ENCODE data around the gene BTNL9.

BTNL9 gene

DNA sequence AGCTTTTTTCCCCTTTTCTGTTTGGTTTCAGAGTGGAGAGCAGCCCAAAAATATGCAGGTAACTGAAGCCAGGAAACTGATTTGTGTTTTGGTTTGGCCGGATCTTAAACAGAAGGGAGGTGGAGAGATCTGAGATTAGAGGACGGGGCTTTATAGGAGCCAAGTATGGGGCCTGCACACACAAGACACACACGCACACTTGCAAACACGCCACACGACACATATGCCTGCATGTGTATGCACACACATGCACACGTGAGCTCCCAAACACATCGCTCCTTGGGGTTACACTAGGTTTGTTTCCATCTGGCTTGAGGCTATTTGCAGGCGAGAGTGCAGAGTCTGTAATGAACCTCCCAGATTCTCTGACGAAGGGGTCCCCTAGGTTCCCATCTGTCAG, 18.3 kb downstream of the BTNL9 start:
- Histone ChIP-seq H3K27ac (ENCODE audit: low read depth, low read length) (no peak overlapping the region), H2AFZ (ENCODE audit: low read depth, low read length, severe bottlenecking) (no peak overlapping the region), H3K4me3 (ENCODE audit: insufficient read depth, low read length, poor library complexity, severe bottlenecking) (no peak overlapping the region), H4K20me1 (ENCODE audit: low read depth, low read length) (no peaks in the 10 kb centered on the region; the same call in 1 of the 2 replicates), H3K79me2 (ENCODE audit: insufficient read depth, low read length) (peaks cover 15% of the 10 kb centered on the region; the same call in 1 of the 2 replicates), H3K36me3 (ENCODE audit: low read length) (no peaks in the 10 kb centered on the region), H3K4me2 (ENCODE audit: low read depth, low read length, poor library complexity, severe bottlenecking) (no peak overlapping the region), H3K9me2 (replicated peaks; ENCODE audit: insufficient read depth, low read length) (no peaks in the 10 kb centered on the region), H3K27me3 (ENCODE audit: low read length) (no peaks in the 10 kb centered on the region), H3K9me3 (ENCODE audit: insufficient read depth, low read length) (no peaks in the 10 kb centered on the region), H3F3A (ENCODE audit: insufficient read depth) (0 out of 2 replicates have a peak, but pooled peaks cover 5% of the 10 kb centered on the region), H3K9ac (ENCODE audit: low read length) (no peak overlapping the region)
- TF ChIP-seq EZH2phosphoT487 (conservative IDR thresholded peaks at IDR 0.05; ENCODE audit: low read length) = no peak
- TF ChIP-seq, protein P1, sequence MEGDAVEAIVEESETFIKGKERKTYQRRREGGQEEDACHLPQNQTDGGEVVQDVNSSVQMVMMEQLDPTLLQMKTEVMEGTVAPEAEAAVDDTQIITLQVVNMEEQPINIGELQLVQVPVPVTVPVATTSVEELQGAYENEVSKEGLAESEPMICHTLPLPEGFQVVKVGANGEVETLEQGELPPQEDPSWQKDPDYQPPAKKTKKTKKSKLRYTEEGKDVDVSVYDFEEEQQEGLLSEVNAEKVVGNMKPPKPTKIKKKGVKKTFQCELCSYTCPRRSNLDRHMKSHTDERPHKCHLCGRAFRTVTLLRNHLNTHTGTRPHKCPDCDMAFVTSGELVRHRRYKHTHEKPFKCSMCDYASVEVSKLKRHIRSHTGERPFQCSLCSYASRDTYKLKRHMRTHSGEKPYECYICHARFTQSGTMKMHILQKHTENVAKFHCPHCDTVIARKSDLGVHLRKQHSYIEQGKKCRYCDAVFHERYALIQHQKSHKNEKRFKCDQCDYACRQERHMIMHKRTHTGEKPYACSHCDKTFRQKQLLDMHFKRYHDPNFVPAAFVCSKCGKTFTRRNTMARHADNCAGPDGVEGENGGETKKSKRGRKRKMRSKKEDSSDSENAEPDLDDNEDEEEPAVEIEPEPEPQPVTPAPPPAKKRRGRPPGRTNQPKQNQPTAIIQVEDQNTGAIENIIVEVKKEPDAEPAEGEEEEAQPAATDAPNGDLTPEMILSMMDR (IDR thresholded peaks at IDR 0.05; ENCODE audit: insufficient read depth, low read length, poor library complexity, severe bottlenecking) = no peak

DNA sequence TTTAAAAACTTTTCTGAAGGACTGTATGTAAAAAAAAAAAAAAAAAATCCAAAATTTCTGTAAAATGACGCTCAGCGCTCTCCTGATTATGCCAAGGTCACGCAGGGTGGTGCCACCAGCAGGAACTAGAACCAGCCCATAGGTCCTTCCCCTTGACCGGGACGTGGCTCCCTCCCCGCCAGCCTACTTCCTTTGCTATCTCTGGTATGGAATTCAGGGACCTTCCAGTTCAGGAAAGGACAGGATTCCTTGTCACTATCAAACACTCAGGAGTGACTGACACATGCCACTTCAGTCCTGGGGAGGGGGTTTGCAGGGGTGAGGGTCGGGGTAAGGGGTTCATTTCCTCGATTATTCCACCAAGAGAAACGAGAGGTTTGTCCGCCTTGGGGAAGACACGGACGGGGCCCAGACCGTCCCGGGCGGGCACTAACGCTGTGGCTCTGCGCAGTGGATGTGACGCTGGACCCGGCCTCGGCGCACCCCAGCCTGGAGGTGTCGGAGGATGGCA, 18.8 kb downstream of the BTNL9 start:
- no peaks in the 10 kb centered on the region for H3K36me3 ChIP-seq (ENCODE audit: low read length)
- H4K20me1 ChIP-seq (ENCODE audit: low read depth, low read length) = no peaks in the 10 kb centered on the region; the same call in 1 of the 2 replicates
- no peak overlapping the region for H3K4me2 ChIP-seq (ENCODE audit: low read depth, low read length, poor library complexity, severe bottlenecking)
- TF ChIP-seq, protein P1 (IDR thresholded peaks at IDR 0.05; ENCODE audit: insufficient read depth, low read length, poor library complexity, severe bottlenecking) = no peak
- no peak overlapping the region for H3K27ac ChIP-seq (ENCODE audit: low read depth, low read length)
- no peaks in the 10 kb centered on the region for H3K27me3 ChIP-seq (ENCODE audit: low read length)
- no peaks in the 10 kb centered on the region for H3K9me2 ChIP-seq (replicated peaks; ENCODE audit: insufficient read depth, low read length)
- peaks cover 14% of the 10 kb centered on the region; the same call in 1 of the 2 replicates for H3K79me2 ChIP-seq (ENCODE audit: insufficient read depth, low read length)
- no peak overlapping the region for H3K9ac ChIP-seq (ENCODE audit: low read length)
- 0 out of 2 replicates have a peak, but pooled peaks cover 5% of the 10 kb centered on the region for H3F3A ChIP-seq (ENCODE audit: insufficient read depth)
- no peaks in the 10 kb centered on the region for H3K9me3 ChIP-seq (ENCODE audit: insufficient read depth, low read length)
- H2AFZ ChIP-seq (ENCODE audit: low read depth, low read length, severe bottlenecking) = no peak overlapping the region
- H3K4me3 ChIP-seq (ENCODE audit: insufficient read depth, low read length, poor library complexity, severe bottlenecking) = no peak overlapping the region

DNA sequence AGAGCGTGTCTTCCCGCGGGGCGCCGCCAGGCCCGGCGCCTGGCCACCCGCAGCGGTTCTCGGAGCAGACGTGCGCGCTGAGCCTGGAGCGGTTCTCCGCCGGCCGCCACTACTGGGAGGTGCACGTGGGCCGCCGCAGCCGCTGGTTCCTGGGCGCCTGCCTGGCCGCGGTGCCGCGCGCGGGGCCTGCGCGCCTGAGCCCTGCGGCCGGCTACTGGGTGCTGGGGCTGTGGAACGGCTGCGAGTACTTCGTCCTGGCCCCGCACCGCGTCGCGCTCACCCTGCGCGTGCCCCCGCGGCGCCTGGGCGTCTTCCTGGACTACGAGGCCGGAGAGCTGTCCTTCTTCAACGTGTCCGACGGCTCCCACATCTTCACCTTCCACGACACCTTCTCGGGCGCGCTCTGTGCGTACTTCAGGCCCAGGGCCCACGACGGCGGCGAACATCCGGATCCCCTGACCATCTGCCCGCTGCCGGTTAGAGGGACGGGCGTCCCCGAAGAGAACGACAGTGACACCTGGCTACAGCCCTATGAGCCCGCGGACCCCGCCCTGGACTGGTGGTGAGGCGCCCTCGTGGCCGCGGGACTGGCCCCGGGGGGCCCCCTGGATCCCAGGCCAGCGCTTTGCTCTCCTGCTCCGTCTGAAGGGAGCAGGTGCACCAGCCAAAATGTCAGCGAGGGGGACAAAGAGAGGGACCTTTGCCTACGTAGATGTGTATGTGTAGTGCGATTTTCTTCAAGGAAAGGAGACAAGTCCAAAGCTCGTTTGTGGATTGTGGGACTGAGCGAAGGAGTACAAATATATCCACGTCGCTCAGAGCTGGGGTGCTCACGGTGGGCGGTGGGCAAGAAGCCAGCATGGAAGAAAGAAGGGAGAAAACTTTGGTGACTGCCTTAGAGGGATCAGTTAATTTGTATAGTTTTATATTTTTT, 19.5 kb downstream of the BTNL9 start:
- Histone ChIP-seq H3K27ac (ENCODE audit: low read depth, low read length) (no peak overlapping the region), H2AFZ (ENCODE audit: low read depth, low read length, severe bottlenecking) (no peak overlapping the region), H3K36me3 (ENCODE audit: low read length) (no peaks in the 10 kb centered on the region), H3K4me2 (ENCODE audit: low read depth, low read length, poor library complexity, severe bottlenecking) (no peak overlapping the region), H3K27me3 (ENCODE audit: low read length) (no peaks in the 10 kb centered on the region), H3K4me3 (ENCODE audit: insufficient read depth, low read length, poor library complexity, severe bottlenecking) (no peak overlapping the region), H3K79me2 (ENCODE audit: insufficient read depth, low read length) (peaks cover 7% of the 10 kb centered on the region; the same call in 1 of the 2 replicates), H4K20me1 (ENCODE audit: low read depth, low read length) (no peaks in the 10 kb centered on the region; the same call in 1 of the 2 replicates), H3K9me2 (replicated peaks; ENCODE audit: insufficient read depth, low read length) (no peaks in the 10 kb centered on the region), H3F3A (ENCODE audit: insufficient read depth) (0 out of 2 replicates have a peak, but pooled peaks cover 5% of the 10 kb centered on the region), H3K9ac (ENCODE audit: low read length) (no peak overlapping the region), H3K9me3 (ENCODE audit: insufficient read depth, low read length) (no peaks in the 10 kb centered on the region)
- no peak for TF ChIP-seq EZH2phosphoT487 (conservative IDR thresholded peaks at IDR 0.05; ENCODE audit: low read length)
- TF ChIP-seq, protein P1 (IDR thresholded peaks at IDR 0.05; ENCODE audit: insufficient read depth, low read length, poor library complexity, severe bottlenecking) = no peak
